ENCODE results near the gene SESN3.

DNA sequence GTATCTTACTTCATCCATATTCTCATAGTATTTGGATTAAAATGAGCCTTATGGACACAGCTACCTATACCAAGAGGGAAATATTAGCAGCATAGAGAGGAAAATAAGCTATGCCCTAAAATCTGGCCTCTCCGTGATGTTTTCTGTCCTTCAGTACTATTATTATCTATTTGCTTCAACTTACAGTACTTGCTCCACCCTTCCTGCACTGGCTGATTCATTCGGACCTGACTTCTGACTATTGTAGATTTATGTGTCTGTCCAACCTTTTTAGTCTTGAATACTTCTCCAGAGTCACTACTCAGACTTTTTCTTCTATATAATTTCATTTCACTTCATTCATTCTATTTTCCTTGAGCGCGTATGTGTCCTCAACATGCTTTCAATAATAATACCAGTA lies 45.1 kb upstream of the SESN3 start:
- no peak for TF ChIP-seq MAX (CRISPR knock-in tag; IDR thresholded peaks at IDR 0.05)
- no peak for TF ChIP-seq GTF2I (CRISPR knock-in tag; conservative IDR thresholded peaks at IDR 0.05)
- TF ChIP-seq, protein P1, sequence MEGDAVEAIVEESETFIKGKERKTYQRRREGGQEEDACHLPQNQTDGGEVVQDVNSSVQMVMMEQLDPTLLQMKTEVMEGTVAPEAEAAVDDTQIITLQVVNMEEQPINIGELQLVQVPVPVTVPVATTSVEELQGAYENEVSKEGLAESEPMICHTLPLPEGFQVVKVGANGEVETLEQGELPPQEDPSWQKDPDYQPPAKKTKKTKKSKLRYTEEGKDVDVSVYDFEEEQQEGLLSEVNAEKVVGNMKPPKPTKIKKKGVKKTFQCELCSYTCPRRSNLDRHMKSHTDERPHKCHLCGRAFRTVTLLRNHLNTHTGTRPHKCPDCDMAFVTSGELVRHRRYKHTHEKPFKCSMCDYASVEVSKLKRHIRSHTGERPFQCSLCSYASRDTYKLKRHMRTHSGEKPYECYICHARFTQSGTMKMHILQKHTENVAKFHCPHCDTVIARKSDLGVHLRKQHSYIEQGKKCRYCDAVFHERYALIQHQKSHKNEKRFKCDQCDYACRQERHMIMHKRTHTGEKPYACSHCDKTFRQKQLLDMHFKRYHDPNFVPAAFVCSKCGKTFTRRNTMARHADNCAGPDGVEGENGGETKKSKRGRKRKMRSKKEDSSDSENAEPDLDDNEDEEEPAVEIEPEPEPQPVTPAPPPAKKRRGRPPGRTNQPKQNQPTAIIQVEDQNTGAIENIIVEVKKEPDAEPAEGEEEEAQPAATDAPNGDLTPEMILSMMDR (IDR thresholded peaks at IDR 0.05), result no peak
- TF ChIP-seq ETV6 (CRISPR knock-in tag; IDR thresholded peaks at IDR 0.05), result no peak
- TF ChIP-seq ZNF281 (CRISPR knock-in tag; IDR thresholded peaks at IDR 0.05), result no peak
- no peak for TF ChIP-seq USF2 (CRISPR knock-in tag; IDR thresholded peaks at IDR 0.05)
- no peak for TF ChIP-seq SMAD4 (CRISPR knock-in tag; IDR thresholded peaks at IDR 0.05)
- TF ChIP-seq, protein P2, sequence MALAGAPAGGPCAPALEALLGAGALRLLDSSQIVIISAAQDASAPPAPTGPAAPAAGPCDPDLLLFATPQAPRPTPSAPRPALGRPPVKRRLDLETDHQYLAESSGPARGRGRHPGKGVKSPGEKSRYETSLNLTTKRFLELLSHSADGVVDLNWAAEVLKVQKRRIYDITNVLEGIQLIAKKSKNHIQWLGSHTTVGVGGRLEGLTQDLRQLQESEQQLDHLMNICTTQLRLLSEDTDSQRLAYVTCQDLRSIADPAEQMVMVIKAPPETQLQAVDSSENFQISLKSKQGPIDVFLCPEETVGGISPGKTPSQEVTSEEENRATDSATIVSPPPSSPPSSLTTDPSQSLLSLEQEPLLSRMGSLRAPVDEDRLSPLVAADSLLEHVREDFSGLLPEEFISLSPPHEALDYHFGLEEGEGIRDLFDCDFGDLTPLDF (CRISPR knock-in tag; IDR thresholded peaks at IDR 0.05), result no peak
- no peak for TF ChIP-seq ESRRA (CRISPR knock-in tag; IDR thresholded peaks at IDR 0.05; ENCODE audit: borderline replicate concordance)
- no peak for TF ChIP-seq ZBTB21 (CRISPR knock-in tag; IDR thresholded peaks at IDR 0.05; ENCODE audit: borderline replicate concordance)
- TF ChIP-seq RORB (CRISPR knock-in tag; IDR thresholded peaks at IDR 0.05), result no peak
- no peak for TF ChIP-seq MLX (CRISPR knock-in tag; IDR thresholded peaks at IDR 0.05)

Data from WTC11 (cell line).